Heart left ventricle (tissue), 16 donors: Measurements from ENCODE around the gene CFLAR. TPM values are rescaled to one million over a fixed set of nuclear protein-coding genes. Genes with fewer than 3 reads are reported as not detected.

Source experiments
- ATAC-seq, 4 donors: fragments of 200-7000 bp; cut with Tn5 transposase; one replicate each; pipeline ENCODE4 v1.9.1; 2020 to 2022; ENCODE audit warnings: moderate library complexity in 4 of 4, mild to moderate bottlenecking in 3 of 4, moderate number of reproducible peaks in 1 of 4
- DNase-seq, 5 donors: peaks; one replicate each; pipeline ENCODE4 v3.0.0-alpha.2; 2020
- H3K27ac ChIP-seq, 12 donors: fragments of 200-600 bp; sonication (generic) in 4 of 12; one replicate each; pipeline versions ENCODE4 v1.5.0 to v1.8.0; 2016 to 2022; ENCODE audit warnings: mild to moderate bottlenecking in 2 of 12
- H3K27me3 ChIP-seq, 9 donors: fragments of 200-600 bp; sonication (generic) in 2 of 9; one replicate each; pipeline versions ENCODE4 v1.5.1 to v1.8.0; 2016 to 2022; ENCODE audit warnings: mild to moderate bottlenecking in 3 of 9
- H3K36me3 ChIP-seq, 9 donors: fragments of 200-600 bp; sonication (generic) in 2 of 9; one replicate each; pipeline versions ENCODE4 v1.5.0 to v1.8.0; 2018 to 2022; ENCODE audit warnings: mild to moderate bottlenecking in 2 of 9
- H3K4me1 ChIP-seq, 12 donors: fragments of 200-600 bp; sonication (generic) in 4 of 12; one replicate each; pipeline versions ENCODE4 v1.5.0 to v1.8.0; 2016 to 2022; ENCODE audit warnings: mild to moderate bottlenecking in 3 of 12
- H3K4me3 ChIP-seq, 12 donors: fragments of 200-600 bp; sonication (generic) in 4 of 12; one replicate each; pipeline versions ENCODE4 v1.5.0 to v1.8.0; 2017 to 2022; ENCODE audit warnings: mild to moderate bottlenecking in 9 of 12, moderate library complexity in 4 of 12
- H3K9me3 ChIP-seq, 12 donors: fragments of 200-600 bp; sonication (generic) in 4 of 12; one replicate each; pipeline versions ENCODE4 v1.5.0 to v1.8.0; 2016 to 2022; ENCODE audit warnings: mild to moderate bottlenecking in 1 of 12
- POLR2A ChIP-seq, 2 donors: fragments of 450-650 bp; IDR thresholded peaks; one replicate each; pipeline ENCODE4 v1.6.1; 2017; ENCODE audit warnings: antibody characterized with exemption in 2 of 2, mild to moderate bottlenecking in 2 of 2, moderate library complexity in 2 of 2
- WGBS, 4 donors: extraction: QIAGEN DNeasy Blood & Tissue Kit in 2 of 4; methylation state at CpG; one replicate each; pipeline versions ENCODE4 v1.1.5 to v1.1.7; 2013 to 2018; 5-methylcytosine and 5-hydroxymethylcytosine counted together
- intact Hi-C, 10 donors: fragments of 100-400 bp; cut with DNase I; formaldehyde crosslinking; loops; one replicate each; pipeline versions ENCODE4 v1.11.1 to v1.14.2; 2022
- polyA plus RNA-seq, 2 donors: library from polyadenylated mRNA; stranded (reverse); fragments of 200-250 nt; gene quantifications; one replicate each; pipeline ENCODE4 v1.2.3, GENCODE V29; 2013
- total RNA-seq, 9 donors: library from RNA; depleted of rRNA in 2 of 9; stranded (reverse); fragments of >200 nt in 2 of 9; fragmentation: NEBNext Ultra II Directional in 3 of 9; extraction: Animal tissue kit (Norgen Biotek cat#: 25700) in 3 of 9; gene quantifications; one replicate each; pipeline versions ENCODE4 v1.1.0 to v1.2.4, GENCODE V29; 2016 to 2023
- TF ChIP-seq, protein P1 (sequence below), 12 donors: fragments of 200-600 bp; sonication (generic) in 4 of 12; IDR thresholded peaks; one replicate each; pipeline versions ENCODE4 v1.5.0 to v1.8.0; 2018 to 2022; ENCODE audit warnings: antibody characterized with exemption in 12 of 12, mild to moderate bottlenecking in 5 of 12
- donor health status: ischemic (EF 13 %, LVEDD 7.1; RV severe dilation, severe dysfunction).
- donor health status: healthy with polysubstance abuse.
- donor health status: DM: no; HTN: yes; CAD: no.
- donor health status: DM: no; HTN: no; CAD: no.
- donor health status: ischemic (EF 25% LVEDD 6.9; RV normal size, moderate dysfunction).
- donor health status: ischemic (EF 25% LVEDD 5.7; RV mildly dilated, moderate dysfunction).
- donor health status: healthy.
- donor health status: DM: yes; HTN: yes; CAD: no.
- donor health status: ischemic (EF 35%, LVEDD 5.7; RV mildly dilated, moderate dysfunction).
- donor health status: nonischemic (EF 11% LVEDD 7.7; RV severe dilation, severe dysfunction).
- donor health status: DM: yes; HTN: yes; CAD: no.
- donor health status: PGD.
- donor health status: ischemic (EF 29% LVEDD 5.4; RV normal size, mild dysfunction).
- donor health status: nonischemic (EF 23%, LVEDD 6.1; RV moderate dilation, normal function).

CFLAR gene
- total and polyA plus RNA-seq, 11 donors: 120 to 279 (median 214) TPM

- DNase-seq: peak in 2 of 5 donors; percentile 40 to 44
- peak in 1 of 4 donors; percentile 34 for ATAC-seq
- peaks cover 32 to 100% (median 97%) of the 10 kb centered on the region in 12 donors for H3K4me1 ChIP-seq
- peak overlapping the region; percentile 94 to 100 (median 99) for H3K27ac ChIP-seq
- intact Hi-C loops: no loop called here
- TF ChIP-seq, protein P1, sequence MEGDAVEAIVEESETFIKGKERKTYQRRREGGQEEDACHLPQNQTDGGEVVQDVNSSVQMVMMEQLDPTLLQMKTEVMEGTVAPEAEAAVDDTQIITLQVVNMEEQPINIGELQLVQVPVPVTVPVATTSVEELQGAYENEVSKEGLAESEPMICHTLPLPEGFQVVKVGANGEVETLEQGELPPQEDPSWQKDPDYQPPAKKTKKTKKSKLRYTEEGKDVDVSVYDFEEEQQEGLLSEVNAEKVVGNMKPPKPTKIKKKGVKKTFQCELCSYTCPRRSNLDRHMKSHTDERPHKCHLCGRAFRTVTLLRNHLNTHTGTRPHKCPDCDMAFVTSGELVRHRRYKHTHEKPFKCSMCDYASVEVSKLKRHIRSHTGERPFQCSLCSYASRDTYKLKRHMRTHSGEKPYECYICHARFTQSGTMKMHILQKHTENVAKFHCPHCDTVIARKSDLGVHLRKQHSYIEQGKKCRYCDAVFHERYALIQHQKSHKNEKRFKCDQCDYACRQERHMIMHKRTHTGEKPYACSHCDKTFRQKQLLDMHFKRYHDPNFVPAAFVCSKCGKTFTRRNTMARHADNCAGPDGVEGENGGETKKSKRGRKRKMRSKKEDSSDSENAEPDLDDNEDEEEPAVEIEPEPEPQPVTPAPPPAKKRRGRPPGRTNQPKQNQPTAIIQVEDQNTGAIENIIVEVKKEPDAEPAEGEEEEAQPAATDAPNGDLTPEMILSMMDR (IDR thresholded peaks at IDR 0.05): no peak
- TF ChIP-seq POLR2A (IDR thresholded peaks at IDR 0.05): no peak
- WGBS, 4 donors: 10 to 15% (median 12%) methylated on average over 4 of the region's 4 CpGs
- no peaks in the 10 kb centered on the region for H3K9me3 ChIP-seq
- peak overlapping the region in 6 of 12 donors; percentile 6 to 42 (median 28) for H3K4me3 ChIP-seq
- no peaks in the 10 kb centered on the region for H3K27me3 ChIP-seq
- H3K36me3 ChIP-seq: peaks cover 0 to 38% (median 23%) of the 10 kb centered on the region in 9 donors
Observed at GRCh38 chr2:201128933-201129505, 13.1 kb downstream of the CFLAR start.

- Histone ChIP-seq H3K27me3 (no peaks in the 10 kb centered on the region), H3K9me3 (no peaks in the 10 kb centered on the region), H3K36me3 (peaks cover 0 to 53% (median 38%) of the 10 kb centered on the region in 9 donors), H3K4me1 (peaks cover 25 to 100% (median 96%) of the 10 kb centered on the region in 12 donors), H3K27ac (peak overlapping the region; percentile 94 to 100 (median 99)), H3K4me3 (peak overlapping the region in 7 of 12 donors; percentile 12 to 42 (median 28))
- 36 to 52% (median 37%) methylated on average over 3 of the region's 3 CpGs for WGBS, 4 donors
- ATAC-seq (peak in 3 of 4 donors; percentile 39 to 68 (median 67)), DNase-seq (peak in 2 of 5 donors; percentile 56 to 59)
- no peak for TF ChIP-seq POLR2A (IDR thresholded peaks at IDR 0.05)
- TF ChIP-seq, protein P1 (IDR thresholded peaks at IDR 0.05): no peak
- intact Hi-C loops: loop anchor here in 3 of 10 donors (2.0 kb wide), 1 partner anchor 14 kb away; the partner anchor contains the start of gene CFLAR (in 3 of the 3)
Observed at GRCh38 chr2:201130524-201131186, 14.7 kb downstream of the CFLAR start.

GRCh38 chr2:201132518-201132917 lies 16.6 kb downstream of the CFLAR start:
- TF ChIP-seq, protein P1 (IDR thresholded peaks at IDR 0.05): no peak
- TF ChIP-seq POLR2A (IDR thresholded peaks at IDR 0.05): no peak
- Histone ChIP-seq H3K36me3 (peaks cover 0 to 72% (median 57%) of the 10 kb centered on the region in 9 donors), H3K27me3 (no peaks in the 10 kb centered on the region), H3K4me3 (peak overlapping the region in 3 of 12 donors; percentile 25 to 42 (median 33)), H3K9me3 (no peaks in the 10 kb centered on the region), H3K27ac (peak overlapping the region; percentile 94 to 100 (median 99)), H3K4me1 (peaks cover 20 to 100% (median 91%) of the 10 kb centered on the region in 12 donors)
- intact Hi-C loops: no loop called here
- DNase-seq (no peak), ATAC-seq (no peak)
- WGBS, 4 donors: 10 to 53% (median 39%) methylated on average over 1 of the region's 1 CpG

GRCh38 chr2:201135386-201135785 lies 19.4 kb downstream of the CFLAR start:
- Histone ChIP-seq H3K27me3 (no peaks in the 10 kb centered on the region), H3K36me3 (peaks cover 0 to 95% (median 86%) of the 10 kb centered on the region in 9 donors), H3K4me1 (peaks cover 11 to 97% (median 62%) of the 10 kb centered on the region in 12 donors), H3K4me3 (no peak overlapping the region), H3K9me3 (no peaks in the 10 kb centered on the region), H3K27ac (peak overlapping the region; percentile 45 to 100 (median 99))
- ATAC-seq: no peak
- intact Hi-C loops: no loop called here
- TF ChIP-seq, protein P1 (IDR thresholded peaks at IDR 0.05): no peak
- no peak for TF ChIP-seq POLR2A (IDR thresholded peaks at IDR 0.05)
- WGBS, 4 donors: 59 to 76% (median 71%) methylated on average over 4 of the region's 4 CpGs
- DNase-seq: no peak
